ENCODE data around the gene TSPAN31. TPM values are rescaled to one million over a fixed set of nuclear protein-coding genes. Genes with fewer than 3 reads are reported as not detected.

The TSPAN31 gene
- total and polyA plus RNA-seq, 2 experiments from 2014 or later = 15.5 to 15.6 TPM

DNA sequence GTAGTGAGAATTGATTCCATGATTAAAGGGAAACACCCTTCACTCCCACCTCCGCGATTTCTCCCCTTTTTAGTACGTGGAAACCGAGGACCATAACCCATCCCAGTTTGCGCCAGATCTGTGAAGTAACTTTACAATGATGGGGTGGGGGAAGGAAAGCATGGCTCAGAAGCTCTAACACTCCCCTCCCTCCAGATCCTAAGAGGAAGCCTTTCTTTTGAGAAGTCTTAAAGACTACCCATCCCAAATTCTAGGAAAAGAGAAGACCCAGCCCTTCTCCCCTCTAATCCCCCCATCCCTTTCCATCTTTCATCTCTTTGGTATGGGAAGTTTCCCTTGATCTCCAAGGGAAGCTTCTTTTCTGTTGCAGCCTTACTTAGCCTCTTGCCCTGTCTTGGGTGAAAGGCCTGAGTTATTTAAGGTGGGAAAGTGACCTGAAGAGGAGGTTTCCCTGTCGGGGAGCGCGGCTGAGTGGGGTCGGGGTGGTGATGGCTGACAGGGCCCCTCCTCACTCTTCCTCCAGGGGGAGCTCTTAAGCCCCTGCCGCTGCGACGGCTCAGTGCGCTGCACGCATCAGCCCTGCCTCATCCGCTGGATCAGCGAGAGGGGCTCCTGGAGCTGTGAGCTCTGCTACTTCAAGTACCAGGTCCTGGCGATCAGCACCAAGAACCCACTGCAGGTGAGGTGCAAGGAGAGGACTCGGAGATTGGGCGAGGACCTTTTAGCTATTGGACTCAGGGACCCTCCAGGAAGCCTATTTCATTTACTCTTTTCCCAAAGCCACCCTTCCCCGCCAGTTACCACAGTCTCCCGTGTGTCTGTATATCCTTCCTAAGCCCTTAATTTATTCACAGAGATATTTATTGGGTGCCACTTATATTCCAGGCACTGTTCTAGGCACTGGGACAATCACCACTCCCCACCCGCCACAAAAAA is 11.8 kb downstream of the TSPAN31 start:
- H3K27ac Mint-ChIP-seq = no peak overlapping the region
- H3K27me3 Mint-ChIP-seq (ENCODE audit: insufficient read depth, low read depth, poor library complexity) = peaks cover 71% of the 10 kb centered on the region

More for the DNA sequence above, 11.8 kb downstream of the TSPAN31 start:
- Histone ChIP-seq H3F3A (replicated peaks; ENCODE audit: low read depth) (peaks cover 19% of the 10 kb centered on the region), H3K9me2 (ENCODE audit: insufficient read depth) (no peaks in the 10 kb centered on the region), H3K27me3 (ENCODE audit: insufficient read depth) (peaks cover 79% of the 10 kb centered on the region), H3K4me1 (ENCODE audit: insufficient read depth) (peaks cover 30% of the 10 kb centered on the region), H3K79me2 (replicated peaks; ENCODE audit: insufficient read depth) (peaks cover 4% of the 10 kb centered on the region), H2AFZ (no peak overlapping the region), H3K36me3 (ENCODE audit: insufficient read depth) (no peaks in the 10 kb centered on the region), H3K27ac (ENCODE audit: low read depth) (no peak overlapping the region), H4K20me1 (replicated peaks; ENCODE audit: insufficient read depth) (peaks cover 4% of the 10 kb centered on the region; the same call in 1 of the 2 replicates), H3K4me2 (peak overlapping the region; percentile 86), H3K4me3 (peak overlapping the region; percentile 83)
- peak overlapping the region; percentile 71 for H3K4me3 Mint-ChIP-seq
- peaks cover 31% of the 10 kb centered on the region for H3K4me1 Mint-ChIP-seq
- H3K36me3 Mint-ChIP-seq (ENCODE audit: low read depth) = peaks cover 3% of the 10 kb centered on the region
- no peaks in the 10 kb centered on the region; the same call in 2 of the 3 replicates for H3K9me3 Mint-ChIP-seq
- TF ChIP-seq POLR2AphosphoS5 (IDR thresholded peaks at IDR 0.05; ENCODE audit: low read depth) = no peak
- TF ChIP-seq ZNF114 (CRISPR knock-in tag; IDR thresholded peaks at IDR 0.05) = no peak
- no peak for TF ChIP-seq ZNF331 (CRISPR knock-in tag; IDR thresholded peaks at IDR 0.05; ENCODE audit: low read depth)
- peak; percentile 51 for TF ChIP-seq EZH2phosphoT487 (IDR thresholded peaks at IDR 0.05; ENCODE audit: unreplicated experiment)
- TF ChIP-seq, protein P1, sequence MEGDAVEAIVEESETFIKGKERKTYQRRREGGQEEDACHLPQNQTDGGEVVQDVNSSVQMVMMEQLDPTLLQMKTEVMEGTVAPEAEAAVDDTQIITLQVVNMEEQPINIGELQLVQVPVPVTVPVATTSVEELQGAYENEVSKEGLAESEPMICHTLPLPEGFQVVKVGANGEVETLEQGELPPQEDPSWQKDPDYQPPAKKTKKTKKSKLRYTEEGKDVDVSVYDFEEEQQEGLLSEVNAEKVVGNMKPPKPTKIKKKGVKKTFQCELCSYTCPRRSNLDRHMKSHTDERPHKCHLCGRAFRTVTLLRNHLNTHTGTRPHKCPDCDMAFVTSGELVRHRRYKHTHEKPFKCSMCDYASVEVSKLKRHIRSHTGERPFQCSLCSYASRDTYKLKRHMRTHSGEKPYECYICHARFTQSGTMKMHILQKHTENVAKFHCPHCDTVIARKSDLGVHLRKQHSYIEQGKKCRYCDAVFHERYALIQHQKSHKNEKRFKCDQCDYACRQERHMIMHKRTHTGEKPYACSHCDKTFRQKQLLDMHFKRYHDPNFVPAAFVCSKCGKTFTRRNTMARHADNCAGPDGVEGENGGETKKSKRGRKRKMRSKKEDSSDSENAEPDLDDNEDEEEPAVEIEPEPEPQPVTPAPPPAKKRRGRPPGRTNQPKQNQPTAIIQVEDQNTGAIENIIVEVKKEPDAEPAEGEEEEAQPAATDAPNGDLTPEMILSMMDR (conservative IDR thresholded peaks at IDR 0.05; ENCODE audit: low read depth in 2 of 2) = peak; percentile 83 to 92
- TF ChIP-seq EZH2 (IDR thresholded peaks at IDR 0.05; ENCODE audit: low read depth, unreplicated experiment) = peak; percentile 86
- TF ChIP-seq JUNB (IDR thresholded peaks at IDR 0.05; ENCODE audit: unreplicated experiment) = no peak
- TF ChIP-seq NANOG (IDR thresholded peaks at IDR 0.05; ENCODE audit: borderline replicate concordance) = no peak
- no peak for TF ChIP-seq STAT1 (IDR thresholded peaks at IDR 0.05; ENCODE audit: unreplicated experiment)
- no peak for TF ChIP-seq ETS1 (IDR thresholded peaks at IDR 0.05)
- no peak for TF ChIP-seq ZNF462 (CRISPR knock-in tag; IDR thresholded peaks at IDR 0.05)
- TF ChIP-seq, protein P2, sequence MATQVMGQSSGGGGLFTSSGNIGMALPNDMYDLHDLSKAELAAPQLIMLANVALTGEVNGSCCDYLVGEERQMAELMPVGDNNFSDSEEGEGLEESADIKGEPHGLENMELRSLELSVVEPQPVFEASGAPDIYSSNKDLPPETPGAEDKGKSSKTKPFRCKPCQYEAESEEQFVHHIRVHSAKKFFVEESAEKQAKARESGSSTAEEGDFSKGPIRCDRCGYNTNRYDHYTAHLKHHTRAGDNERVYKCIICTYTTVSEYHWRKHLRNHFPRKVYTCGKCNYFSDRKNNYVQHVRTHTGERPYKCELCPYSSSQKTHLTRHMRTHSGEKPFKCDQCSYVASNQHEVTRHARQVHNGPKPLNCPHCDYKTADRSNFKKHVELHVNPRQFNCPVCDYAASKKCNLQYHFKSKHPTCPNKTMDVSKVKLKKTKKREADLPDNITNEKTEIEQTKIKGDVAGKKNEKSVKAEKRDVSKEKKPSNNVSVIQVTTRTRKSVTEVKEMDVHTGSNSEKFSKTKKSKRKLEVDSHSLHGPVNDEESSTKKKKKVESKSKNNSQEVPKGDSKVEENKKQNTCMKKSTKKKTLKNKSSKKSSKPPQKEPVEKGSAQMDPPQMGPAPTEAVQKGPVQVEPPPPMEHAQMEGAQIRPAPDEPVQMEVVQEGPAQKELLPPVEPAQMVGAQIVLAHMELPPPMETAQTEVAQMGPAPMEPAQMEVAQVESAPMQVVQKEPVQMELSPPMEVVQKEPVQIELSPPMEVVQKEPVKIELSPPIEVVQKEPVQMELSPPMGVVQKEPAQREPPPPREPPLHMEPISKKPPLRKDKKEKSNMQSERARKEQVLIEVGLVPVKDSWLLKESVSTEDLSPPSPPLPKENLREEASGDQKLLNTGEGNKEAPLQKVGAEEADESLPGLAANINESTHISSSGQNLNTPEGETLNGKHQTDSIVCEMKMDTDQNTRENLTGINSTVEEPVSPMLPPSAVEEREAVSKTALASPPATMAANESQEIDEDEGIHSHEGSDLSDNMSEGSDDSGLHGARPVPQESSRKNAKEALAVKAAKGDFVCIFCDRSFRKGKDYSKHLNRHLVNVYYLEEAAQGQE (IDR thresholded peaks at IDR 0.05; ENCODE audit: unreplicated experiment) = no peak
- TF ChIP-seq CREB1 (CRISPR knock-in tag; IDR thresholded peaks at IDR 0.05; ENCODE audit: low read depth) = peak; percentile 43; the same call in 1 of the 2 replicates
- DNase-seq (ENCODE audit: low spot score) = peak; percentile 89
- ATAC-seq = peak; percentile 64

Data from GM23338 (cell line).